Mesenchymal stem cell (in vitro differentiated cells and primary cell): ENCODE results near the gene RELL2.

Experiments used
- DNase-seq: peaks from one replicate; pipeline ENCODE4 v3.0.0-alpha.2; 2013
- H2AFZ ChIP-seq: one replicate; pipeline ENCODE4 v1.6.1; 2013; ENCODE audit warnings: low read depth, mild to moderate bottlenecking, control low read depth, inconsistent platforms, low read length, moderate library complexity
- H2AK5ac ChIP-seq: 2 replicates; pipeline ENCODE4 v1.6.1; 2013; ENCODE audit warnings: low read length, moderate library complexity, mild to moderate bottlenecking, inconsistent platforms; ENCODE audit not compliant: severe bottlenecking
- H2BK120ac ChIP-seq: one replicate; pipeline ENCODE4 v1.6.1; 2013; ENCODE audit warnings: low read depth, mild to moderate bottlenecking, inconsistent platforms, low read length, moderate library complexity
- H2BK12ac ChIP-seq, 2 experiments: one replicate each; pipeline ENCODE4 v1.6.1; 2013; ENCODE audit warnings: inconsistent platforms in 2 of 2, low read length in 2 of 2, mild to moderate bottlenecking in 2 of 2, moderate library complexity in 2 of 2, control low read depth in 1 of 2
- H2BK15ac ChIP-seq: one replicate; pipeline ENCODE4 v1.6.1; 2013; ENCODE audit warnings: mild to moderate bottlenecking, low read depth, inconsistent platforms; ENCODE audit not compliant: poor library complexity, severe bottlenecking
- H2BK5ac ChIP-seq: 2 replicates; pipeline ENCODE4 v1.6.1; 2013; ENCODE audit warnings: low read depth, mild to moderate bottlenecking, low read length, control low read depth, inconsistent platforms; ENCODE audit not compliant: poor library complexity, severe bottlenecking
- H3K14ac ChIP-seq, 2 experiments: one replicate each; pipeline ENCODE4 v1.6.1; 2013; ENCODE audit warnings: inconsistent platforms in 2 of 2, low read length in 2 of 2, control low read depth in 1 of 2, mild to moderate bottlenecking in 1 of 2, moderate library complexity in 1 of 2
- H3K18ac ChIP-seq, 2 experiments: one replicate each; pipeline ENCODE4 v1.6.1; 2013; ENCODE audit warnings: inconsistent platforms in 2 of 2, low read length in 2 of 2, control low read depth in 1 of 2, low read depth in 1 of 2, mild to moderate bottlenecking in 1 of 2
- H3K23ac ChIP-seq, 2 experiments: one replicate each; pipeline ENCODE4 v1.6.1; 2013; ENCODE audit warnings: inconsistent platforms in 2 of 2, low read length in 2 of 2, mild to moderate bottlenecking in 2 of 2, moderate library complexity in 2 of 2, control low read depth in 1 of 2
- H3K27ac ChIP-seq: 2 replicates; pipeline ENCODE4 v1.5.1; 2013; ENCODE audit warnings: mild to moderate bottlenecking, moderate library complexity, low read length, control low read depth, inconsistent platforms; ENCODE audit not compliant: poor library complexity, severe bottlenecking
- H3K27me3 ChIP-seq, 2 experiments: 2 replicates each; pipeline versions ENCODE4 v1.6.1 to v1.7.0; 2013; ENCODE audit warnings: low read length in 2 of 2, mild to moderate bottlenecking in 2 of 2, moderate library complexity in 2 of 2, control low read depth in 1 of 2, inconsistent platforms in 1 of 2; ENCODE audit not compliant: control insufficient read depth in 1 of 2, insufficient read depth in 1 of 2
- H3K36me3 ChIP-seq, 2 experiments: 2 replicates each; pipeline versions ENCODE4 v1.6.1 to v1.7.0; 2013; ENCODE audit warnings: low read length in 2 of 2, control low read depth in 1 of 2, inconsistent platforms in 1 of 2, low read depth in 1 of 2, mild to moderate bottlenecking in 1 of 2; ENCODE audit not compliant: insufficient read depth in 2 of 2, control insufficient read depth in 1 of 2
- H3K4ac ChIP-seq, 2 experiments: one replicate each; pipeline ENCODE4 v1.6.1; 2013; ENCODE audit warnings: inconsistent platforms in 2 of 2, low read length in 2 of 2, mild to moderate bottlenecking in 2 of 2, moderate library complexity in 2 of 2, control low read depth in 1 of 2, low read depth in 1 of 2
- H3K4me1 ChIP-seq: 2 replicates; pipeline ENCODE4 v1.6.1; 2013; ENCODE audit warnings: low read depth, low read length, control low read depth; ENCODE audit not compliant: control insufficient read depth, insufficient read depth
- H3K4me2 ChIP-seq: 2 replicates; pipeline ENCODE4 v1.6.1; 2013; ENCODE audit warnings: low read length, mild to moderate bottlenecking, inconsistent platforms; ENCODE audit not compliant: poor library complexity, severe bottlenecking
- H3K4me3 ChIP-seq, 2 experiments: 2 replicates each; pipeline versions ENCODE4 v1.5.1 to v1.7.0; 2013; ENCODE audit warnings: low read length in 2 of 2, mild to moderate bottlenecking in 2 of 2, control low read depth in 1 of 2, low read depth in 1 of 2; ENCODE audit not compliant: insufficient read depth in 1 of 2
- H3K79me1 ChIP-seq: replicated peaks from 2 replicates; pipeline ENCODE4 v1.6.1; 2013; ENCODE audit warnings: mild to moderate bottlenecking, control low read depth, low read length, inconsistent platforms; ENCODE audit not compliant: poor library complexity, severe bottlenecking
- H3K9ac ChIP-seq: 2 replicates; pipeline ENCODE4 v1.7.0; 2013; ENCODE audit warnings: mild to moderate bottlenecking, low read length, moderate library complexity
- H3K9me3 ChIP-seq: 2 replicates; pipeline ENCODE4 v1.7.0; 2013; ENCODE audit warnings: mild to moderate bottlenecking, low read length; ENCODE audit not compliant: control insufficient read depth
- H4K8ac ChIP-seq: one replicate; pipeline ENCODE4 v1.6.1; 2013; ENCODE audit warnings: inconsistent platforms, mild to moderate bottlenecking, low read length, moderate library complexity
- H4K91ac ChIP-seq: one replicate; pipeline ENCODE4 v1.6.1; 2013; ENCODE audit warnings: mild to moderate bottlenecking, low read length, inconsistent platforms
- WGBS: methylation state at CpG from one replicate; pipeline ENCODE4 v1.1.7; 2013; ENCODE audit warnings: mixed read lengths; 5-methylcytosine and 5-hydroxymethylcytosine counted together

The RELL2 gene

GRCh38 chr5:141680178-141680577, 43.4 kb downstream of the RELL2 start:
- Histone ChIP-seq H3K4ac (peak overlapping the region in 1 of 2 experiments; percentile 5), H3K4me2 (no peak overlapping the region), H3K14ac (peak overlapping the region in 1 of 2 experiments; percentile 31), H3K18ac (no peak overlapping the region), H4K8ac (no peak overlapping the region), H2BK15ac (no peak overlapping the region), H2BK5ac (no peak overlapping the region), H3K9ac (no peak overlapping the region), H3K27me3 (no peaks in the 10 kb centered on the region), H3K23ac (peak overlapping the region in 1 of 2 experiments; percentile 36), H3K27ac (no peak overlapping the region), H3K36me3 (peaks cover 18 to 21% of the 10 kb centered on the region in 2 experiments), H2BK120ac (no peak overlapping the region), H2AFZ (no peak overlapping the region), H3K9me3 (no peaks in the 10 kb centered on the region), H3K79me1 (peaks cover 17% of the 10 kb centered on the region), H3K4me3 (no peak overlapping the region), H2AK5ac (no peak overlapping the region), H4K91ac (no peak overlapping the region), H2BK12ac (peak overlapping the region; percentile 20 to 45), H3K4me1 (peaks cover 29% of the 10 kb centered on the region)
- WGBS, result 97% methylated on average over 16 of the region's 16 CpGs
- DNase-seq, result no peak

- Histone ChIP-seq H3K4me1 (peaks cover 29% of the 10 kb centered on the region), H3K4me3 (peak overlapping the region in 1 of 2 experiments; percentile 78), H3K27me3 (no peaks in the 10 kb centered on the region), H2BK5ac (no peak overlapping the region), H2AFZ (peak overlapping the region; percentile 15), H2BK15ac (no peak overlapping the region), H2BK12ac (peak overlapping the region; percentile 20 to 96), H2BK120ac (no peak overlapping the region), H3K36me3 (peaks cover 18 to 21% of the 10 kb centered on the region in 2 experiments), H3K9me3 (no peaks in the 10 kb centered on the region), H4K8ac (peak overlapping the region; percentile 39), H2AK5ac (no peak overlapping the region), H4K91ac (peak overlapping the region; percentile 3), H3K4ac (peak overlapping the region; percentile 5 to 62), H3K23ac (peak overlapping the region in 1 of 2 experiments; percentile 11), H3K18ac (peak overlapping the region; percentile 60 to 69), H3K79me1 (peaks cover 17% of the 10 kb centered on the region), H3K9ac (peak overlapping the region; percentile 94), H3K4me2 (peak overlapping the region; percentile 84), H3K27ac (no peak overlapping the region), H3K14ac (peak overlapping the region in 1 of 2 experiments; percentile 69)
- DNase-seq, result peak; percentile 36
- 5% methylated on average over 6 of the region's 6 CpGs for WGBS
Observed at GRCh38 chr5:141680751-141681201, 44.0 kb downstream of the RELL2 start.

GRCh38 chr5:141681295-141681694, 44.5 kb downstream of the RELL2 start:
- Histone ChIP-seq H3K4me2 (peak overlapping the region; percentile 84), H4K91ac (peak overlapping the region; percentile 90), H2BK12ac (peak overlapping the region; percentile 85 to 96), H2BK120ac (no peak overlapping the region), H3K23ac (peak overlapping the region in 1 of 2 experiments; percentile 53), H4K8ac (peak overlapping the region; percentile 39), H3K9me3 (no peaks in the 10 kb centered on the region), H3K9ac (peak overlapping the region; percentile 94), H3K18ac (peak overlapping the region; percentile 60 to 69), H2BK15ac (peak overlapping the region; percentile 92), H3K4ac (peak overlapping the region; percentile 29 to 62), H3K14ac (peak overlapping the region in 1 of 2 experiments; percentile 86), H3K27ac (peak overlapping the region; percentile 13), H2AFZ (peak overlapping the region; percentile 6), H3K79me1 (peaks cover 17% of the 10 kb centered on the region), H2AK5ac (peak overlapping the region; percentile 23), H3K4me1 (peaks cover 29% of the 10 kb centered on the region), H2BK5ac (no peak overlapping the region), H3K27me3 (no peaks in the 10 kb centered on the region), H3K36me3 (peaks cover 18 to 21% of the 10 kb centered on the region in 2 experiments), H3K4me3 (peak overlapping the region; percentile 54 to 78)
- WGBS, result 42% methylated on average over 2 of the region's 2 CpGs
- DNase-seq, result no peak

- H2BK120ac ChIP-seq, result peak within 1 kb of the TSS; percentile 82
- peak within 1 kb of the TSS; percentile 92 for H2BK15ac ChIP-seq
Observed at GRCh38 chr5:141681695-141682641, 45.2 kb downstream of the RELL2 start, which contains the start of gene ARAP3. TSS of gene ARAP3 (minus strand) at chr5:141682230. CDS start at chr5:141680486, 1,744 bp downstream.

More at GRCh38 chr5:141681695-141682641, 45.2 kb downstream of the RELL2 start, which contains the start of gene ARAP3:
- H3K27ac ChIP-seq, result peak within 1 kb of the TSS; percentile 13
- H3K27me3 ChIP-seq, result no peaks in the 10 kb centered on the region
- peak within 1 kb of the TSS; percentile 98 for H4K8ac ChIP-seq
- H3K4me2 ChIP-seq, result peak within 1 kb of the TSS; percentile 84
- peak within 1 kb of the TSS in 1 of 2 experiments; percentile 86 for H3K14ac ChIP-seq
- peak within 1 kb of the TSS; percentile 57 for H2AFZ ChIP-seq
- peak within 1 kb of the TSS; percentile 66 to 69 for H3K18ac ChIP-seq
- 1% methylated on average over 61 of the region's 77 CpGs for WGBS
- H2BK5ac ChIP-seq, result no peak within 1 kb of the TSS
- peaks cover 17% of the 10 kb centered on the region for H3K79me1 ChIP-seq
- H2AK5ac ChIP-seq, result peak within 1 kb of the TSS; percentile 23
- H3K9ac ChIP-seq, result peak within 1 kb of the TSS; percentile 94
- peaks cover 18 to 21% of the 10 kb centered on the region in 2 experiments for H3K36me3 ChIP-seq
- H3K4me3 ChIP-seq, result peak within 1 kb of the TSS; percentile 54 to 78
- H2BK12ac ChIP-seq, result peak within 1 kb of the TSS; percentile 85 to 96
- peaks cover 29% of the 10 kb centered on the region for H3K4me1 ChIP-seq
- H4K91ac ChIP-seq, result peak within 1 kb of the TSS; percentile 90
- H3K4ac ChIP-seq, result peak within 1 kb of the TSS; percentile 39 to 94
- peak within 1 kb of the TSS in 1 of 2 experiments; percentile 53 for H3K23ac ChIP-seq
- H3K9me3 ChIP-seq, result no peaks in the 10 kb centered on the region
- DNase-seq, result peak; percentile 91
